ENCODE data around the gene KLRK1.
"Not testable (repeated sequence)": the region's sequence is repeated elsewhere in the genome, so short reads cannot be mapped to it uniquely, and the experiment has no call there.

The KLRK1 gene

GRCh38 chr12:10392394-10392930 lies 2.6 kb upstream of the KLRK1 start:
- peak overlapping the region in 7 of 21 experiments; percentile 4 to 83 (median 24) for H3K27ac ChIP-seq
- H3K4me3 ChIP-seq: no peak overlapping the region

- H3K4me3 ChIP-seq: not testable (repeated sequence)
- H3K27ac ChIP-seq: peak overlapping the region in 2 of 21 experiments; percentile 59 to 83
These were observed 1.1 kb upstream of the KLRK1 start for GRCh38 chr12:10390991-10391390.

GRCh38 chr12:10388624-10389413 lies 1.0 kb downstream of the KLRK1 start:
- peak overlapping the region in 7 of 21 experiments; percentile 4 to 80 (median 44) for H3K27ac ChIP-seq
- H3K4me3 ChIP-seq: peak overlapping the region in 2 of 7 experiments; percentile 3 to 5

GRCh38 chr12:10387498-10387897 lies 2.3 kb downstream of the KLRK1 start:
- peak overlapping the region in 1 of 7 experiments; percentile 2 for H3K4me3 ChIP-seq
- peak overlapping the region in 6 of 21 experiments; percentile 23 to 80 (median 54) for H3K27ac ChIP-seq

- Histone ChIP-seq H3K4me3 (peak overlapping the region in 1 of 7 experiments; percentile 2), H3K27ac (peak overlapping the region in 4 of 21 experiments; percentile 23 to 80 (median 58))
These were observed 3.0 kb downstream of the KLRK1 start for GRCh38 chr12:10386857-10387256.

- Histone ChIP-seq H3K4me3 (no peak overlapping the region), H3K27ac (peak overlapping the region in 1 of 21 experiments; percentile 80)
These were observed 4.7 kb downstream of the KLRK1 start for GRCh38 chr12:10385166-10385613.

GRCh38 chr12:10384191-10384590 lies 5.7 kb downstream of the KLRK1 start:
- no peak overlapping the region for H3K4me3 ChIP-seq
- H3K27ac ChIP-seq: peak overlapping the region in 1 of 21 experiments; percentile 80

GRCh38 chr12:10381928-10382628 lies 7.8 kb downstream of the KLRK1 start:
- no peak overlapping the region for H3K4me3 ChIP-seq
- H3K27ac ChIP-seq: peak overlapping the region in 2 of 21 experiments; percentile 14 to 64

GRCh38 chr12:10378737-10379136 lies 11.1 kb downstream of the KLRK1 start:
- not testable (repeated sequence) for H3K27ac ChIP-seq

GRCh38 chr12:10374624-10375018 lies 15.2 kb downstream of the KLRK1 start:
- no peak overlapping the region for H3K4me3 ChIP-seq

More at GRCh38 chr12:10378737-10379136, 11.1 kb downstream of the KLRK1 start:
- not testable (repeated sequence) for H3K4me3 ChIP-seq

GRCh38 chr12:10372559-10372958 lies 17.3 kb downstream of the KLRK1 start:
- no peak overlapping the region for H3K4me3 ChIP-seq
- peak overlapping the region in 2 of 21 experiments; percentile 18 to 27 for H3K27ac ChIP-seq

More at GRCh38 chr12:10374624-10375018, 15.2 kb downstream of the KLRK1 start:
- H3K27ac ChIP-seq: peak overlapping the region in 1 of 21 experiments; percentile 32

- H3K4me3 ChIP-seq: not testable (repeated sequence)
- H3K27ac ChIP-seq: peak overlapping the region in 4 of 21 experiments; percentile 7 to 51 (median 35)
These were observed 17.8 kb downstream of the KLRK1 start for GRCh38 chr12:10371893-10372535.

GRCh38 chr12:10369557-10370415 lies 20.1 kb downstream of the KLRK1 start:
- H3K27ac ChIP-seq: peak overlapping the region in 3 of 21 experiments; percentile 37 to 52 (median 43)
- no peak overlapping the region for H3K4me3 ChIP-seq

GRCh38 chr12:10368206-10369171 lies 21.4 kb downstream of the KLRK1 start:
- H3K4me3 ChIP-seq: no peak overlapping the region
- peak overlapping the region in 2 of 21 experiments; percentile 12 to 22 for H3K27ac ChIP-seq

GRCh38 chr12:10367714-10368113 lies 22.1 kb downstream of the KLRK1 start:
- not testable (repeated sequence) for H3K4me3 ChIP-seq, H3K27ac ChIP-seq

- H3K4me3 ChIP-seq: no peak overlapping the region
- H3K27ac ChIP-seq: peak overlapping the region in 7 of 21 experiments; percentile 49 to 93 (median 89)
These were observed 23.0 kb downstream of the KLRK1 start for GRCh38 chr12:10366875-10367274.

GRCh38 chr12:10365696-10366405 lies 24.0 kb downstream of the KLRK1 start:
- peak overlapping the region; percentile 38 to 65 (median 56) for H3K4me3 ChIP-seq
- peak overlapping the region in 20 of 21 experiments; percentile 55 to 95 (median 88) for H3K27ac ChIP-seq

Measured in skin epidermis (tissue), 12 donors.